ENCODE data around the gene ARL15. TPM values are rescaled to one million over a fixed set of nuclear protein-coding genes. Genes with fewer than 3 reads are reported as not detected.
A peak's percentile ranks its signal among the peaks of the same experiment; 100 is the strongest.

Gene ARL15
- total and polyA plus RNA-seq, 9 of the 15 experiments (the other 6 are each of a cell fraction or from before 2014, with no cell fraction given): 18.5 to 80.4 (median 57.0) TPM

- TF ChIP-seq, protein P1, sequence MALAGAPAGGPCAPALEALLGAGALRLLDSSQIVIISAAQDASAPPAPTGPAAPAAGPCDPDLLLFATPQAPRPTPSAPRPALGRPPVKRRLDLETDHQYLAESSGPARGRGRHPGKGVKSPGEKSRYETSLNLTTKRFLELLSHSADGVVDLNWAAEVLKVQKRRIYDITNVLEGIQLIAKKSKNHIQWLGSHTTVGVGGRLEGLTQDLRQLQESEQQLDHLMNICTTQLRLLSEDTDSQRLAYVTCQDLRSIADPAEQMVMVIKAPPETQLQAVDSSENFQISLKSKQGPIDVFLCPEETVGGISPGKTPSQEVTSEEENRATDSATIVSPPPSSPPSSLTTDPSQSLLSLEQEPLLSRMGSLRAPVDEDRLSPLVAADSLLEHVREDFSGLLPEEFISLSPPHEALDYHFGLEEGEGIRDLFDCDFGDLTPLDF (CRISPR knock-in tag; IDR thresholded peaks at IDR 0.05): no peak
- no peak for TF ChIP-seq CHD2 (IDR thresholded peaks at IDR 0.05; ENCODE audit: low read depth, low read length)
- no peak for TF ChIP-seq CC2D1A (IDR thresholded peaks at IDR 0.05)
- no peak for TF ChIP-seq HNRNPUL1 (IDR thresholded peaks at IDR 0.05; ENCODE audit: low read length)
- no peak for TF ChIP-seq ZSCAN29 (IDR thresholded peaks at IDR 0.05)
- TF ChIP-seq MYC (IDR thresholded peaks at IDR 0.05; ENCODE audit: low read depth, low read length): no peak
- TF ChIP-seq MYC (CRISPR knock-in tag; IDR thresholded peaks at IDR 0.05; ENCODE audit: borderline replicate concordance, low read depth): no peak
- TF ChIP-seq DMBX1 (CRISPR knock-in tag; IDR thresholded peaks at IDR 0.05; ENCODE audit: borderline replicate concordance): no peak
Measured at GRCh38 chr5:54325272-54325609, 14.9 kb upstream of the ARL15 start (continued).

- peak overlapping the region in 1 of 2 experiments; percentile 31; a peak in 1 of 4 replicates for H3K9ac ChIP-seq (ENCODE audit: insufficient read depth in 1 of 2, low read depth in 2 of 2, low read length in 2 of 2)
- H3K4me2 ChIP-seq (ENCODE audit: insufficient read depth, low read length): peak overlapping the region; percentile 40
- DNase-seq (ENCODE audit: extremely low read depth in 1 of 4, low spot score in 3 of 4): no peak
- 46% methylated on average over 7 of the region's 7 CpGs for whole genome bisulfite sequencing (ENCODE audit: insufficient coverage, low coverage, missing lambda C conversion rate)
- POLR2A ChIA-PET: interaction anchor here (1.4 to 5.8 kb wide), 2 partner anchors 9 to 14 kb away, joined by 16 to 78 read pairs; partner anchors contain the start of gene ARL15
- 0 out of 3 replicates have a peak, but pooled peaks have one; percentile 16 for ATAC-seq
- in situ Hi-C loops (cut with MboI) (no loop called here), intact Hi-C loops (cut with micrococcal nuclease) (loop anchor here (1.0 to 5.0 kb wide), 2 partner anchors 11 to 68 kb away; no protein-coding TSS in a partner anchor)
- H3K9me1 ChIP-seq (ENCODE audit: control insufficient read depth, insufficient read depth, low read length): no peaks in the 10 kb centered on the region
- peaks cover 5% of the 10 kb centered on the region for H3K9me3 ChIP-seq (replicated peaks; ENCODE audit: control insufficient read depth, insufficient read depth, low read depth, low read length)
- no TSS peak for BruUV-seq (replicated peaks)
- H3K36me3 ChIP-seq (ENCODE audit: control insufficient read depth, insufficient read depth, low read length): peaks cover 89% of the 10 kb centered on the region
- no peaks in the 10 kb centered on the region for H4K20me1 ChIP-seq (replicated peaks; ENCODE audit: control insufficient read depth, insufficient read depth, low read length)
- H3K4me3 ChIP-seq: no peak overlapping the region
- no peak for FAIRE-seq
- CTCF ChIA-PET (ENCODE audit: low intra/inter-chr PET ratio): no interaction called here
- H3K27ac ChIP-seq (ENCODE audit: extremely low read depth, low read depth, low read length): peak overlapping the region; percentile 95
- H3K79me2 ChIP-seq (ENCODE audit: control insufficient read depth, insufficient read depth, low read length): peaks cover 81% of the 10 kb centered on the region
- no peak overlapping the region for H2AFZ ChIP-seq (ENCODE audit: low read depth, low read length)
- no peaks in the 10 kb centered on the region for H3K27me3 ChIP-seq (ENCODE audit: control insufficient read depth in 2 of 2, insufficient read depth in 2 of 2, low read length in 2 of 2)
- H3K4me1 ChIP-seq (replicated peaks in 1 of 2; ENCODE audit: control insufficient read depth in 2 of 2, insufficient read depth in 2 of 2, low read length in 2 of 2): peaks cover 12 to 76% of the 10 kb centered on the region in 2 experiments
- TF ChIP-seq MECOM (CRISPR knock-in tag; IDR thresholded peaks at IDR 0.05): no peak
- TF ChIP-seq MAFK (IDR thresholded peaks at IDR 0.05; ENCODE audit: low read length): no peak
- no peak for TF ChIP-seq FOXA1 (IDR thresholded peaks at IDR 0.05; ENCODE audit: borderline replicate concordance)
- TF ChIP-seq, protein P2, sequence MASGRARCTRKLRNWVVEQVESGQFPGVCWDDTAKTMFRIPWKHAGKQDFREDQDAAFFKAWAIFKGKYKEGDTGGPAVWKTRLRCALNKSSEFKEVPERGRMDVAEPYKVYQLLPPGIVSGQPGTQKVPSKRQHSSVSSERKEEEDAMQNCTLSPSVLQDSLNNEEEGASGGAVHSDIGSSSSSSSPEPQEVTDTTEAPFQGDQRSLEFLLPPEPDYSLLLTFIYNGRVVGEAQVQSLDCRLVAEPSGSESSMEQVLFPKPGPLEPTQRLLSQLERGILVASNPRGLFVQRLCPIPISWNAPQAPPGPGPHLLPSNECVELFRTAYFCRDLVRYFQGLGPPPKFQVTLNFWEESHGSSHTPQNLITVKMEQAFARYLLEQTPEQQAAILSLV (tag; IDR thresholded peaks at IDR 0.05): no peak
- no peak for TF ChIP-seq ZFX (CRISPR knock-in tag; IDR thresholded peaks at IDR 0.05)
- TF ChIP-seq ZNF699 (CRISPR knock-in tag; IDR thresholded peaks at IDR 0.05; ENCODE audit: insufficient replicate concordance): no peak
- TF ChIP-seq FOXJ3 (CRISPR knock-in tag; IDR thresholded peaks at IDR 0.05): no peak
- no peak for TF ChIP-seq ZNF785 (CRISPR knock-in tag; IDR thresholded peaks at IDR 0.05)
- peak; percentile 24; the same call in 1 of the 2 replicates for TF ChIP-seq POLR2AphosphoS5 (IDR thresholded peaks at IDR 0.05; ENCODE audit: control insufficient read depth, insufficient read depth, low read depth, low read length)
- no peak for TF ChIP-seq CREBBP (IDR thresholded peaks at IDR 0.05; ENCODE audit: low read depth, low read length)
- no peak for TF ChIP-seq GATA2 (CRISPR knock-in tag; IDR thresholded peaks at IDR 0.05)
- no peak for TF ChIP-seq ZBTB9 (CRISPR knock-in tag; IDR thresholded peaks at IDR 0.05)
Measured at GRCh38 chr5:54324651-54325271, 14.4 kb upstream of the ARL15 start.

Data from K562 (cell line).